ENCODE results near the gene TRAF2. TPM values are rescaled to one million over a fixed set of nuclear protein-coding genes. Genes with fewer than 3 reads are reported as not detected.
A peak's percentile ranks its signal among the peaks of the same experiment; 100 is the strongest.

Gene TRAF2
- total RNA-seq, 1 donor from 2014 or later: 16.5 TPM

DNA sequence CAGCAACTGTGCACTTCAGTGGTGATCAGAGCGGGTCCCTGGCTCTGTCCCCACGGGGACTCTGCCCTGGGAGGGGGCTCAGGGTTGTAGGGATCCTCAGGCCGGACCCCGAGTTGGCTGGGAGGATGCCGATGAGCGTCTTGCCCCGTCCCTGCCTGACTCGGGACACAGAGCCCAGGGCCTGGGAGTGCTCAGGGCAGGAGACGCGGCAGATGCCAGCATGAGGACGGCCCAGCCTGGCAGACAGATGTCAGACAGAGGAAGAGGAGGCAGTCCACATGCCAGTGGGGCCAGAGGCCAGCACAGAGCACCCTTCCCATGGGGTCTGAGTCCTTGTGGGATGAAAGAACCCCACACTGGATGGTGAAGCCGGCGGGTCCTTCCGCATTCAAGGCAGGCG lies 77.0 kb downstream of the TRAF2 start:
- DNase-seq (no peak), ATAC-seq (no peak)
- Histone ChIP-seq H3K4me3 (no peak overlapping the region), H3K27me3 (ENCODE audit: low read depth) (no peaks in the 10 kb centered on the region), H3K36me3 (no peaks in the 10 kb centered on the region), H3K4me1 (peaks cover 8% of the 10 kb centered on the region), H3K9me3 (no peaks in the 10 kb centered on the region), H3K27ac (no peak overlapping the region)
- intact Hi-C loops (cut with DNase I): no loop called here
- TF ChIP-seq, protein P1, sequence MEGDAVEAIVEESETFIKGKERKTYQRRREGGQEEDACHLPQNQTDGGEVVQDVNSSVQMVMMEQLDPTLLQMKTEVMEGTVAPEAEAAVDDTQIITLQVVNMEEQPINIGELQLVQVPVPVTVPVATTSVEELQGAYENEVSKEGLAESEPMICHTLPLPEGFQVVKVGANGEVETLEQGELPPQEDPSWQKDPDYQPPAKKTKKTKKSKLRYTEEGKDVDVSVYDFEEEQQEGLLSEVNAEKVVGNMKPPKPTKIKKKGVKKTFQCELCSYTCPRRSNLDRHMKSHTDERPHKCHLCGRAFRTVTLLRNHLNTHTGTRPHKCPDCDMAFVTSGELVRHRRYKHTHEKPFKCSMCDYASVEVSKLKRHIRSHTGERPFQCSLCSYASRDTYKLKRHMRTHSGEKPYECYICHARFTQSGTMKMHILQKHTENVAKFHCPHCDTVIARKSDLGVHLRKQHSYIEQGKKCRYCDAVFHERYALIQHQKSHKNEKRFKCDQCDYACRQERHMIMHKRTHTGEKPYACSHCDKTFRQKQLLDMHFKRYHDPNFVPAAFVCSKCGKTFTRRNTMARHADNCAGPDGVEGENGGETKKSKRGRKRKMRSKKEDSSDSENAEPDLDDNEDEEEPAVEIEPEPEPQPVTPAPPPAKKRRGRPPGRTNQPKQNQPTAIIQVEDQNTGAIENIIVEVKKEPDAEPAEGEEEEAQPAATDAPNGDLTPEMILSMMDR (IDR thresholded peaks at IDR 0.05): no peak

DNA sequence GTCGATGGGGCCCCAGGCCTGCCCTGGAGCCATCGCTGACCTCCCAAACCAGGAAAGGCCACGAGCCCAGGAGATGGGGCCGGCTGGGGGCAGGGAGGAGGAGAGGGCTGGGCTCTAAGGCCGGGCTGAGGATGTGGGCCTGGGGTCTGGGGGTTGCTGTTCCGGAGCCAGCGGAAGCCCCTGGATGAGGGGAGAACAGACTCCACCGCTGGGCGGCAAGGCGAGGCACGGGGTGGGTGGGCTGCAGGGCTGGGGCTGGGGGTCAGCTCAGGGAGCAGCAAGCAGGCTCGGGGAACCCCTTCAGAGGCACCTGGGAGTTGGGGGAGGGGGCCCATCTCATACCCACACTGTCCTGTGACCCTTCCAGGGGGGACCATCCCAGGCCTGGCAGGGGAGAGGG lies 77.4 kb downstream of the TRAF2 start:
- no peaks in the 10 kb centered on the region for H3K36me3 ChIP-seq
- H3K27ac ChIP-seq: no peak overlapping the region
- intact Hi-C loops (cut with DNase I): no loop called here
- peaks cover 8% of the 10 kb centered on the region for H3K4me1 ChIP-seq
- no peak overlapping the region for H3K4me3 ChIP-seq
- no peaks in the 10 kb centered on the region for H3K9me3 ChIP-seq
- DNase-seq (no peak), ATAC-seq (no peak)
- no peaks in the 10 kb centered on the region for H3K27me3 ChIP-seq (ENCODE audit: low read depth)
- TF ChIP-seq, protein P1 (IDR thresholded peaks at IDR 0.05): no peak

DNA sequence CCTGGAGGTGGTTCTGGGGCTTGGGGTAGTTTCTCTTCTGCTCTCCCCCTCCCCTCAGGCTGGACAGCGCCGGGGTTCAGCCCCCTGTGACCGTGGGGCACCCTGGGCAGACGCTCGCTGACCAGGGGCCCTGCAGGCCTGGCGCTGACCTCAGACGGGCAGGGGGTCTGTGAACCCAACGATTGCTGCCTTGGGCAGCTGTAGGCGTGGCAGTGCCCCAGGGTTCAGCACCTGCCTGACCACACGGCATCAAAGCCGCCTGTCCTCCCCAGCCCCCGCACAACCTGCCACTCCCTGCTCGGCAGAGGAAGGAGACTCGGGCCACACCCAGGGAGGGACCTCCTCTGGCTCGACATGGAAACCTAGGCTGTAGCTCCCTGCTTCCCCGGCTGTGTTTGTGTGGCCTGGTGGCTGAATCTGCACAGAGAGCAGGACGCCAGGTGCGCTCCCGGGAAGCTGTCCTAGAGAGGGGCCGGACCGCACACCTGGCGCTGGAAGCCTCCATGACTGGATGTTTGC lies 77.9 kb downstream of the TRAF2 start:
- no peaks in the 10 kb centered on the region for H3K27me3 ChIP-seq (ENCODE audit: low read depth)
- ATAC-seq: no peak
- no peaks in the 10 kb centered on the region for H3K9me3 ChIP-seq
- intact Hi-C loops (cut with DNase I): no loop called here
- H3K4me3 ChIP-seq: no peak overlapping the region
- no peak overlapping the region for H3K27ac ChIP-seq
- no peaks in the 10 kb centered on the region for H3K36me3 ChIP-seq
- peaks cover 8% of the 10 kb centered on the region for H3K4me1 ChIP-seq
- TF ChIP-seq, protein P1 (IDR thresholded peaks at IDR 0.05): no peak
- no peak for DNase-seq

DNA sequence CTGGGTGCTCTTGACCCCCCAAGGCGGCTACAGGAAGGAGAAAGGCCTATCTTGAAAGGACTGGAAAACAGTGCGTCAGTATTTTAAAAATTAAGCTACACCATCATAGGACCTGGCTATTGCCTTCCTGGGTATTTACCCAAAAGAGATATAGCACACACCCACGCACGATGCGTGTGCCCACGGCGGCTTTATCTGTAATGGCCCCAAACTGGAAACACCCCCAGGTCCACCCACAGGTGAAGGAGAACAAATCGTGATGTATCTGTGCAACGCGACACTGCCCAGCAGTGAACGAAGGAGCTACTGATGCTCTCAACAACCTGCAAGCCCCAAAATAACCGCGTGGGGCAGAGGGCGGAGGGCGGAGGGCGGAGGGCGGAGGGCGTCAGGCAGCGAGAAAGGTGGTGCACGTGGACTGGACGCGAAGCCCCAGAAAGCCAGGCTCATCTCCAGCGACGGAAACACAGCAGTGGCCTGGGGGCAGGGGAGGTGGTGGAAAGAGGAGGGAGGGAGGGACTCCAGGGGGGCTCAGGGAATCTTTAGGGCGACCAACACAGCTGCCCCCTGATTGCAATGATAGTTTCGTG lies 78.6 kb downstream of the TRAF2 start:
- no peak overlapping the region for H3K27ac ChIP-seq
- no peak overlapping the region for H3K4me3 ChIP-seq
- H3K4me1 ChIP-seq: peaks cover 8% of the 10 kb centered on the region
- no peak for DNase-seq
- intact Hi-C loops (cut with DNase I): no loop called here
- H3K27me3 ChIP-seq (ENCODE audit: low read depth): no peaks in the 10 kb centered on the region
- H3K9me3 ChIP-seq: no peaks in the 10 kb centered on the region
- TF ChIP-seq, protein P1 (IDR thresholded peaks at IDR 0.05): no peak
- ATAC-seq: no peak
- H3K36me3 ChIP-seq: no peaks in the 10 kb centered on the region

DNA sequence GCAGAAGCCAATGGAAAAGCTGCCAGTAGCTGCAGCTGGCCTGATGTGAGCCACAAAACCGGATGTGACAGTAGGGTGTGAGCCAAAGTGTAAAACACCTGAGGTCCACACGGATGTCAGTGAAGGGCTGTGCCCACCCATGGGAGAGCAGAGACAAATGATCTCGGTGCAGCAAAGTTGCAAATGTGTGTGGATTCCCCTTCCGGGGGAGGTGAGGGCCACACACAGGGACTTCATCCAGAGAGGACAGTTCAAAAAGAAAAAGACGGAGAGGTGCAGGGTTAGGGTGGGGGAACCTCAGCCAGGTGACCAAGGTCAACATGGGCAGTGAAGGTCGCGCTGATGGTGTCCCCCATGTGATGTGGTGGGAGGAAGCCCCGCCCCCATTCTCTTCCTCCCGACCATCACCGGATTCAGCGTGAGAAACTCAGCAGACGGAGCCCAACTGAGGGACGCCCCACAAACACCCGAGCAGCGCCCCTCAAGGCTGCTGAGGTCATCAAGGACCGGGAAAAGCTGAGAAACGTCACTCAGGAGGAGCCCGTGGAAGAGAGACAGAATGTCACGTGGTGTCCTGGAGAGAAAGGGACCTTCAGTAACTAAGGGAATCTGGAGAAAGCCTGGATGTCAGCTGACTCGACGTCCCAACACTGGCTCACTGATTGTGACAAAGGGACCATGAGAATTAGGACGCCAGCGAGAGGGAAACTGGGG lies 79.6 kb downstream of the TRAF2 start:
- no peak for DNase-seq
- TF ChIP-seq, protein P1 (IDR thresholded peaks at IDR 0.05): no peak
- Histone ChIP-seq H3K4me3 (no peak overlapping the region), H3K9me3 (no peaks in the 10 kb centered on the region), H3K36me3 (no peaks in the 10 kb centered on the region), H3K27ac (no peak overlapping the region), H3K27me3 (ENCODE audit: low read depth) (no peaks in the 10 kb centered on the region), H3K4me1 (peaks cover 8% of the 10 kb centered on the region)
- ATAC-seq: peak in 1 of 2 donors; percentile 5
- intact Hi-C loops (cut with DNase I): no loop called here

Data from lower lobe of right lung (tissue), 2 donors.